ENCODE measurements around the gene RASAL2.
"Not testable (repeated sequence)": the region's sequence is repeated elsewhere in the genome, so short reads cannot be mapped to it uniquely, and the experiment has no call there.

The RASAL2 gene

DNA sequence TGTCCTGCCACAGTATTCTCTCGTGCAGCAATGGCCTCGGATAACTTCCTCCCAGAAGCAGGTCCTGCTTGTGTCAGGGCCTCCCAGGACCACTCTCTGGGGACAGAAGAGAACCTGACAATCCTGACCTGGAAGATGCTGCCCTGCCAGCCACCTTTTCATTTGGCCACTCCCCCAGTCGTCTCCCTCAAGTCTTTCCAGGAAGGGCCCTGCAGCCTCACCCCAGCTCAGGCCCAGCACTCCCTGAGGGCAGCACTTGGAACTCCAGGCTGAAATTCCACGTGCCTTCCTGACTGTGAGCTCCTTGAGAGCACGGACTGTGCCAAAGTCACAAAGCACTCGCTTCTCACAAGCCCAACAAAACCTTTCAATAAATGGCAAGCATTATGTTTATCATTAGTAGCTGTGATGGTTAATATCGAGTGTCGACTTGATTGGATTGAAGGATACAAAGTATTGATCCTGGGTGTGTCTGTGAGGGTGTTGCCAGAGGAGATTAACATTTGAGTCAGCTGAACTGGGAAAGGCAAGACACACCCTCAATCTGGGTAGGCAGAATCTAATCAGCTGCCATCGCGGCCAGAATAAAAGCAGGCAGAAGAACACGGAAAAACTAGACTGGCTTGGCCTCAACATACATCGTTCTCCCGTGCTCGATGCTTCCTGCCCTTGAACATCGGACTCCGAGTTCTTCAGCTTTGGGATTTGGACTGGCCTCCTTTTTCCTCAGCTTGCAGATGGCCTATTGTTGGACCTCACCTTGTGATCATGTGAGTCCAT lies 405.2 kb downstream of the RASAL2 start:
- no peak for DNase-seq

DNA sequence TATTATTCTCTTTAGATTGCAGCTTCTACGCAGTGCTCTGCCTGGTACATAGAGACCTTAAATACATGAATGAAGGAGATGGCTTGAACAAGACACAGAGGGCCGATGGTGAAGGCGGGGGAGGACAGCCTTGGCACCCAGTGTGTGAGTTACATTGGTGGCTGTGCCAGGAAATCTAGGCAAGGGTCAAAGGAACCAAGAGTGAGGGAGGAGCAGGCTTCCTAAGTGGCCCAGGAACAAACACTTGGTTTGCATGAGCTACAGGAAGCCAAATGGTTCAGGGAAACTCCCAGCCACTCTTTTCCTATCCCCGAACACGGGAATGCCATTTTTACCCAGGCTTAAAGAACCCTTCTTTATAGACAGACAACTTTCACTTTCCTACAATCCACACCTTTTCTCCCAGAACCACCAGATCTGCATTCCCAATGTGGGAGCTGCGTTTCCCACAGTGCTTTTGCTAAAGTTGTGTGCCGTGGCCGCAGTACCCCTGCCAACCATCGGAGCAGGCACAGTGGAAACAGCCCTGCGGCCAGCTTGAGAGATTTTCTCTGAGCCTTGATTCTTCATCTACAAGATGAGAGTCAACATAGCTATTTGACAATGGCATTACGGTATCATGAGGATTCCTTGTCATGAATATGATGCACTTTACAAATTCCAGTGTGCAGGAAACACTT lies 406.3 kb downstream of the RASAL2 start:
- DNase-seq: no peak

DNA sequence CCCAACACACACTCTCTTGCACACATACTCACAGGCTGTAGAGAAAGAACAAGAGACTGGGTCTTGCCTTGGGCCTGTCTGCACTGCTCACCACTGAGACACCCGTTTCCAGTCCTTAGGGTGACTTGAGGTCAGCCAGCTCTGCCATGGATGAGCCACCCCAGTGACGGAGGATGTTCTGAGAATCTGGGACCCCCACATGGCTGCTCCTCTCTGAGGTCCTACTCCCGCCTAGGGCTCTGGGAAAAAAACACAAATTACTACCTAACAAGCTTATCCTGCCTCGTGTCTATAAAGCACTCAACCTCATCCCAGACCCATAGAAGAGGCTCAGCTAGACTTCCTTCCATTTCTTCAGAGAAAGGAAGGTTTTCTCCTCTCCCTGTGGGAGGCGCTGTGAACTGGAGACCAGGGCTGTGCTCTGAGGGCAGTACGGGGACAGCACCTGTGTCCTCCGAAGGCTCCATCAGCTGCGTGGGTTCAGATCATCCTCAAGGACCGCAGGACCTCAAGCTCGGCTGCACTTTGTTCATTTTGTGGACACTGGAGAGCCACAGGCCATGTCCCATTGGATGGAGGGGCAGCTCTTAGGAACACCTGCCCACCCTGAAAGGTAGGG lies 407.1 kb downstream of the RASAL2 start:
- no peak for DNase-seq

DNA sequence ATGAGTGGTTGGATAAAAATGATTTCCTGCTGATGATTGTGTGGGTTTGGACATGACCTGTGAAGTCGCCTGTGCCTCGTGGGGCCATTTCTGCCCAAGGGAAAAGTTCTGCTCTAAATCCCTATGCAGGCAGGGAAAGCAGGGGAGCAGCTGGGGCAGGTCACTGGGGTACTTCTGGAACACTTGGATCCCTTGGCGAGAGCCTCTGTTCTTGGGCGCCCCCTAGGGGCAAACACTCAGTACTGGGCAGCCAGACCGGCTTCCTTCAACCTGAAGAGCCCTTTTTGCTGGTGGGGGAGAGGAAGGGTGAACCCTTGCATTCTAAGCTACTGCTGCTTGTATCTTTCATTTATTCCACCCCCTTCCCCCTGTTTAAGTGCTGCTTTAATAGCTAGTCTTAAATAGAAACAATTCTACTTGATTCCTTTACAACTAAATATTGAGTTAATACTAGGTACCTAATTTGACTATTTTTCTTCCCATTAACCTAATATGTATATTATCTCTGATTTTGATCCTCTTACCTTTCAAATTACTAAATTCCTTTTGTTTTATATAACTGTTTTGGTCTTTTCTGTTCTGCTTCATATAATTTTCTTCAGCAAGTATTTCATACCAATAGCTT lies 407.9 kb downstream of the RASAL2 start:
- DNase-seq: no peak

DNA sequence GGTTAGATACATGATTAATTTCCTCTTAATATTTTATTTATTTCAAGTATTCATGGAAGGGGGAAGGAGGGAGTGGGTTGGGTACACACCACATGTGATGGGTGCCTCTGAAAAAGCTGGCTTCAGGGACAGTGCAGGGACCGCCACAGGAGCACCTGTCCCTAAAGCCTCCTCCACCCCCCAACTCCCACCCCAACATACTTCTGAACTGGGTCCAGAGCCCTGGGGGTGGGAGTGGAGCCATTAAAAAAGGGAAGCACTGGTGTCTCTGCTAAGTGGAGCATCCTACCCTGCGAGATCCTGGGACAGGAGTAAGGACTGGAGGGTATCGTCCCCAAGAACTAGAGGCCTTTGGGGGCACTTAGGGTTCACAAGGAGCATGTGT lies 408.4 kb downstream of the RASAL2 start:
- no peak for DNase-seq

DNA sequence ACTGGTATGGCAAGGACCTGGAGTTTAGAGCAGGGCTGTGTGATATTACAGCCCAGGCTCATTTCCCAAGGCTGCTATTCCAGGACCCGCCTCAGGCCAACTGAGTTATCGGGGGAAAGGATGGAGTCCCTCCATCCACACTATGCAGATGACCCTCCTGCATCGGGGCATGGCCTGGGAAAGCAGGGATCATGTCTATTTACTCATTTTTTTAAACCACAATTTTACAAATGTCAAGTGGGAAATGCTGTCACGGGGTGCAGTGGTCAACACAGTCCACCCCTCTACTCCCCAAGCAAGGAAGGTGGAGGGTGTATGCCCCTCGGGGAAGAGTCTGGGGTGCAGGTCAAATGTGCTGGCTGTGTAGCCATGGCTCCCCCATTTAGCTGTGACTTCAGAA lies 409.0 kb downstream of the RASAL2 start:
- no peak for DNase-seq

DNA sequence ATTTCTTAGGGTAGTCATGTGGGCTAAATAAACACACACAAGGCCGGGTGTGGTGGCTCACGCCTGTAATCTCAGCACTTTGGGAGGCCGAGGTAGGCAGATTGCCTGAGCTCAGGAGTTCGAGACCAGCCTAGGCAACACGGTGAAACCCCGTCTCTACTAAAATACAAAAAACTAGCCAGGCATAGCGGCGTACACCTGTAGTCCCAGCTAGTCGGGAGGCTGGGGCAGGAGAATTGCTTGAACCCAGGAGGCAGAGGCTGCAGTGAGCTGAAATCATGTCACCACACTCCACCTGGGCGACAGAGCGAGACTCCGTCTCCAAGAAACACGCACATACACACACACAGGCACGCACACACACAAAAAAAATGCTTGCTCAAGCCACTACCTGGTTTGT lies 409.4 kb downstream of the RASAL2 start:
- DNase-seq: not testable (repeated sequence)

DNA sequence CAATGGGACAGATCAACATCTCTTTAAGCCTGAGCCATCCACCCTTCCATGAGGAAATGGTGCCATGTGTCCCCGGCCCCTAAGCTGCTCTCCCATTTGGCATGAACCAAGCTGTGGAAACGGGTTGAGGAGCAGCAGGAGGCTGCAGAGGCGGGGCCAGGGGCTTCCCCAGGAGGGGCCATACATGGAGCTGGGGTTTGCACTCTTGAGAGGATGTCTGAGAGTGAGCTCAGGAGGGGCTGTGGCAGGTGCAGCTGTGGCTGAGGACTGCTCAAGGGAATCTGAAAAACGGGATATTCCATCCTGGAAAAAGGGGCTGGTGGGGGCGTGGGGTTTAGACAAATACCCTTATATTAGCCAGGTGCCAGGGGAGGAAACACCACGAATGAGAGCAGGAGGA lies 409.9 kb downstream of the RASAL2 start:
- DNase-seq: no peak

DNA sequence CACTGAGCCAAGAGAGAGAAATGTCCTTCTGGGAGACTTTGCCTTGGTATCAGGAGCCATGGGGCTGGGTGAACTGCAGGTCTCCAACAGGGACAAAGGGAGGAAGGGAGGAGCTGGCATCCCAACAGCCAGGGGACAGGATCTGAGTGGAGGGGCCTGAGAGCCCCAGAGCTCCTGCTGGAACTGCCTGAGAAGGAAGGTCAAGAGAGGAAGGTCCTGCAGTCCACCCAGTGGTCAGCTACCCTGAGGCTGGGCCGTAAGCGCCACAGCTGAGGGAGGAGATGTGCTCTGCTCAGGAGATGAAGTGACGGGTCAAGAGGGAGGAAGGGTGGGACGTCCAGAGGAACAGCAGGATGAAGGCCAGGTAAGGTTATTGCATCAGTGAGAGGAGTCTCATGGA lies 410.4 kb downstream of the RASAL2 start:
- DNase-seq: no peak

DNA sequence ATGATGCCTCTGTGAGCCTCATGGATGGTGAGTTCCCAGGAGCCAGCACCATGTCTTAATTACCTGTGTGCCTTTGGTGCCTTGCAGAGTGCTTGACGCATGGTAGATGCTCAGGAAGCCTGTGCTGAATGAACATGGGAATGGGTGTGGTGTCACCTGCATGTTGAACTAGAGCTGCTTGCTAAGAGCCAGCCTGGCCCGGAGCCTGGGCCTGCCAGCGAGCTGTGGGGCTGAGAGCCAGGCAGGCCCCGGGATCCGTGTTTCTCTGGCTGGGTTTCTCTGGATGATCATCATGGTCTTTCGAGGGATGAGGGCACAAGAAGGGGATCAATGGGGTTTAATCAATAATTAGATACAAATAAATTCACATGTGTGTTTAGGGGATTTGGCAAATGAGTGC lies 412.3 kb downstream of the RASAL2 start:
- DNase-seq: no peak

DNA sequence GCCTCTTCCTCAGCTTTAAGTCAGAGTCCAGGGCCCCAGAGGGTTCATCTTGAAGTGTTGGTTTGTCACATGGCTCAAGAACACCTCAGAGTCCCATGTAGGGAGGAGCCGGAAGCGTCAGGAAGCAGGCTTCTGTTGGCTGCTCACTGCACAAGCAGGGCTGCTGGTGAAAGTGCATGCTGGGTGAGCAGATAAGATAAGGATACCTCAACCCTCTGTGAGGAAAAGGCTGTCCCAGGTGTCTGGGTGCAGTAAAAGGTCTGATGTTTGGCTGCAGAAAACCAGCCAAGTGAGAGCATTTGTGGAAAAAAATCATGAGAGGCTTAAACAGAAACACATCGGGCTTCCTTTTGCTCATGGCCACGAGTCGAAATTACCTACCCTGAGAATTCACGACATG lies 412.8 kb downstream of the RASAL2 start:
- no peak for DNase-seq

DNA sequence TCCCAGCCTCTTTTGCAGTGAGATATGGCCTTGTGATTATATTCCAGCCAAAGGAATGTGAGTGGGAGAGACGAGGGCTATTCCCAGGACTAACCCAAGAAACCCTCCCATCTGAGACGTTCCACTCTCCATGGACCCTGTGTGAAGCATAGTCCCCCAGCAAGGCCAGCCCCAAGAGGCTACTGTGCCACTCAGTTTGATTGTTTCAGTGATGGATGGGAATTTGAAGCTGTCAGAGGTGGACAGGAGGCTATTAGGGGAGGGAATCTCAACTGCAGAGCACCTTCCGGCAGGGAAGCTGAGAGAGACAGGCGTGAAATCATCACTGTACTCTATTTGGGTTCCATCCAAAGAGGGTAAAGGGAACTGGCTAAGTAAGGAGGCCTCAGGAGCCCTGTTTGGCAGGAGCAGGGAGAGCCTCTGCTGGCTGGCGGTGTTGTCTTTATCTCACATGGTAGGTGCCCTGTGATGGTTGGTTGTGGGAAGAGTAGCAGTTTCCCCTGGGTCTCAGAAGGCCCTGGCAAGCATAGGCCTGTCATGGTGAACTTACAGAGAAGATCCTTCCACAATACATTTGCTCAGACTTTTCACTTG lies 415.6 kb downstream of the RASAL2 start:
- no peak for DNase-seq

DNA sequence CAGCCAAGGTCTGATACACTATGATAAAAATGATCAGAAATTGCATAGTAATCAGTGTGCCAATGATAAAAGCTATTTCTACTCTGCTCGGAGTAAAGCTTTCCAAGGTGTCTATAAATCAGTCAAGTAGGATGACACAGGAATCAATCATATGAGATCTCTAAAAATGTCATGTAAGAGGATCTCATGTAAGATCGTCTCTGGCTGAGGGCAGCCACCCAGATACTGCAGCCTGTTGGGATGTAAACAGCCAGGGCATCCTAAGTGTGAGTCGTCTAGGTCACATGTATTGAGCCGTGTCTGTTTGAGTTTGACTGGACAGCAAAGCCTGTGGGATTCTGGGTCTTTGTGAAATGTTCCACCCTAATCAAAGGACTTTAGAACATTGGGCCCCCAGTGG lies 416.3 kb downstream of the RASAL2 start:
- DNase-seq: no peak

DNA sequence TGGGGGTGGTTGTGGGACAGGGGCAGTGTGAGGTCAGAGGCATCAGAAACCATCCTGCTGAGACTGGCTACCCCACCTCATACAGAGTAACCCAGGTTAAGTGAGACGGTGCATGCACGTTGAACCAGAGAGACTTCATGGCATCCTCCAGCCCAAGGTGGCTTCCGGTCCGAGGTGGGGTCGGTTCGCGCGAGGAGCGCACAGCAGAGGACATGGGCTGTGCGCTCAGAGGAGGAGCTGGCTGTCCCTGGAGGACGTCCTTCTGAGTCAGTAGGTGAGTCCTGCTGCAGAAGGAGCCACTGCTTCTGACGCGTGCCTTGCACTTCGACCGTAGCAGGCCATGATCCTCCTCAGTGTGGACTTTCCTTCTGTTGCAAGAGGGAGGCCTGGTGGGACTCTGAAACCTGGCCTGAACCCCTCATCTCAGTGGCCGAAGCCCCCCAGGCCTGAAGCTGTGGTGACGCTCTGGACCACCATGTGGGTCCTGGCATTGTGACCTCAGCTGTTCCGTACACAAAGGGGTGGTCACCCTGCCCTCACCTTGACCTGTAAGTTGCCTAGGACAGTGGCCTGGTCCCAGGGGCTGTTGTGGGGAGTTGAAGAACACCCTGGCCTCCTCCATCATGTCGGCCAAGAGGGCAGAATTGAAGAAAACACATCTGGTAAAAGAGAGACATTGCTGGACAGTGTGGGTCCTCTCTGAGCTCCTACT lies 418.8 kb downstream of the RASAL2 start, which contains the start of gene TEX35:
Gene TEX35, plus strand, starts transcription at position 544 of the 712 bp plus-strand sequence. Its CDS starts 80 bp downstream, at position 624.
- no peak for DNase-seq

DNA sequence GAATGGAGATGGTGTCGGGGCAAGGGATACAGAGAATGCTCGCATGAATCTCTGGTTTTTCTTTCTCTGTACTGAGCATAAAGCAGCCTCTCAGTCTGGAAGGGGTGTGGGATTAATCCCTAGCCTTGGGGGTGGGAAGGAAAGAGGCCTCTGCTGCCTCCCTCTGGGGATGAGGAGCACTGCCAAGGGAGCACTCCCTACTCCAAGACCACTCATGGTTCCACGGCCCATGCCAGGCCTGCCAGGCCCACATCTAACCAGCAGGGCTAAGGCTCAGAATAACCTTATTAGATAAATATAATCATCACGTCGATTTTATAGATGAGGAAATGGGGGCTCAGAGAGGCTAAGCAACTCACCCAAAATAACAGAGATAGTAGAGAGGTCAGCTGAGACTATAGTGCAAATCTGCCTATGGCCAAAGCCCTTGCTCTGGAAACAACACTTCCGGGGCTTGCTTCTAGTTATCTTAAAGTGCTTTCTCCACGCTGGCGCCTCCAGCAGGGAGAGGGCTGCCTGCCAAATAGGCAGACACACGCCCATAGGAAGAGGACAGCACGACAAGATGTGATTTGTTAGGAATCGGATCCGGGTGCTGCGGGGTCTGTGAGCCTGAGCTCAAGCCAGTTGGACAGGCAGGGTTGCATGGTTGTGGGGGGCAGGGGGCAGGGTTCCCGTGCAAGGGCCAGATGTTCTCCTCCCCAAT lies 419.5 kb downstream of the RASAL2 start:
- no peak for DNase-seq

DNA sequence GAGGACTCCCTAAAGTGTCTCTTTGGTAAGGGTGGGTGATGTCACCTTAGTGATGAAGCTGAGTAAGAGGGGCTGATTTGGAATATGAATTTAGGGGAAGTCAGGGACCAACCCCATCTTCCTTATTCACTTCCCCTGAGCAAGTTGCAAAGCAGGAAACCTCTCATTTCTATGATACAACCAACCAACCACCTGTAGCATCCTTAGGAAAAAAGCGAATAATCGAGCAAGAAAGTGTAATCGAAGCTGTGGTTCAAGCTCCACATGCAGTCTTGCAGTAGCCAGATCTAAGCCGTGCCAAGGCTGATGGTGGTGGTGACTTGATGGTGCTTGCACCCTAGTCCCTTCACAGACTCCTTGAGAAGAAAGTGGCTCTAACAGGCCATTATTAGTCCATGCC lies 422.2 kb downstream of the RASAL2 start:
- no peak for DNase-seq

DNA sequence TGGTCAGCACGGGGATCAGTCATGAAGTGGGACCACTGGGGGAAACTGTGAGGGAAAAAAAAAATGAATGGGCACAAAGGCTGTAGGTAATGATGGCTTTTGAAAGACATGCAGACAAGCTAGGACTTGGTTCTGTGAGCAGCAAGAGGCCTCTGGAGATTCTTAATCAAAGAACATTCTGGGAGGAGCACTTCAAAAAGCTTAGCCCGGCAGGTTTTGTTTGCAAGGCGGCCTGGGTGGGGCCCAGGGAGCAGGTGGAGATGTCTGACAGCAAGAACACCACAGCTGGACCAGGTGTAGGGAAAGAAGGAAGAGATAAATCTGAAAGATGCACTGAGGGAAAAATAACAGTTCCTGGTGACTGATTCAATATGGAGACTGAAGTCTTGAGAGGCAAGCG lies 425.0 kb downstream of the RASAL2 start:
- DNase-seq: no peak

DNA sequence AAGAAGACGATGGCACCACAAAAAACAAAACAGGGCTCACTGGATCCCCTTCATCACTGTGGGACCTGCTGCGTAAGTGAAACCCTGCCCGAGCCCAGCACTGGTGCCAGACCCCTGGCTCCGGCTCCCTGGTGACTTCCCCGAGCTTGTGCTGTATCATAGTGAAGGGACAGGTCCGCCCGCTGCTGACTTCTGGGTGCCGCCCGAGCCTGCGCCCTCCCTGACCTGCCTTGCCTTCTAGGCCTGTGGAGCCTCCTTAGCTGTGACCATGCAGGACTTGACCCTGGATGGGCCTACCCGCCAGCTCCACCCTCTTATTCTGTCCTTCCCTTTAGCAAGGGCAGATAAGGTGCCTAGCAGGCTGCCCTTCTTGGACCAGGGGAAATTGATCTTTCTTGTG lies 426.9 kb downstream of the RASAL2 start:
- no peak for DNase-seq

DNA sequence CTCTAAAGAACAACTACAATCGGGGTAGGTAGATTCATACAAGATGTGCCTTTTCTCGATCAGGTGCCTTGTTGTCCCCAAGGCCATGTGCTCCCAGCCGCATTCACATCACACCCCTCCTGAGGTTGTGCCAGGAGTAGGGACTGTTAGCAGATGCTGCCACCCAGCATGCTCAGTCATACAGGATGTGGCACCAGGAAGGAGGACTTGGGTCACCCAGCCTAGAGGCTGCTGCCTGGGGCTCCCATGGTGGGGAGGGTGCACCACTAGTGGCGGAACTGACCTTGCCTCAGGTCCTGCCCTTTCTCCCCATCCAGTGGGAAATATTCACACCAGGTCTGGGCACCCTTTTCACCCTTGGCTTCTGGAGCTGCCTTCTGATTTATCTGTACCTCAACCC lies 427.3 kb downstream of the RASAL2 start:
- no peak for DNase-seq

DNA sequence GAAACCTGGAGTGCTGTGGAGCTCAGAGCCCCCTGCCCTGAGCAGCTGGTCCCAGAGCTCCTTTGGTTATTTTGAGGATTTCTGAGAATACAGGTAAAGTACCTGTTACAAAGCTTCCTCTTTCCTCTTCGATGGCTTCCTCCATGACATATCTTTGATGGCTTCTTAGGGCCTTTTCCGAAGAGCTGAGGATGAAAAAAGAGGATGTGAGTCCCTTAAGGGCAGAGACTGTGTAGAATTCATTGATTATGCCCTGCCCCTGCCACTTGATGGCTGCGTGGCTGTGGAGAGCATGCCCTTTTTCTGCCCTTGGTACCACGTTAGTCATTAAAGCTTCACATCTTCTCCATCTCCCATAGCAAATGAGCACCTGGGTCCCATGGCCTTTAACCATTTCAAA lies 433.2 kb downstream of the RASAL2 start:
- DNase-seq: no peak

DNA sequence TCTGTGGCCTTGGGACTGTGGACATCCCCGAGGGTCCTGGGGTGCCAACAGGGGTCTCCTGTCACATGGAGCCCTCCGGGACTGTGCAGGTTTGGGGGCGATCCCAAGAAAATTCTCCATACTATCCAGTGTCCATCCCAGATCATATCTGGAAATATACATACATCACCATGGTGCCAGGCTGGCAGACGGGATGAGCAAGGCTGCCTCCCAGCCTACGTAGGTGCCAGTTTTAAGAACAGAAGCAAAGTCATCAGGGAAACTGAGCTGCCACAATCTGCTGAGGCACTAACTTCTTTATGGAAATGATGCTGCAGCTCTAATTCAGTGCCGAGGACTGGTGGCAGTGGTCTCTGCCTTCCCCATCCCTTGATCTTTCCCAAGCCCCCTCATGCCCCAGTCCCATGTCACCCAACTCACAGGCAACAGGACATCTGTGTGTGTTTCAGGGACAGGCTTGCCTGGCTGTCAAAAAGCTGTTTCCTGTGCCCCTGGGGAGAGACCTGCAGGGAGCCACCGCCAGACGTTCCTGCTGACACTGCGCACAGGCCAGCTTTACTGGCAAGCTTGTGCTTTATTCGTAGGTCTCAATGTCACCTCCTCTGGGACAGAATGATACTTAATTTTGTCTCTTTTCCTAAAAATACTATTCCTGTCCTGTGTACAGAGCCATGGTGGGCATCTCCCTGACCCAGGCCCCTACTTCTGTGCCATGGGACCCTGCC lies 434.5 kb downstream of the RASAL2 start:
- no peak for DNase-seq
